SU-DHL-6 (cell line): ENCODE measurements around the gene SRRM4.
"Not testable (repeated sequence)": the region's sequence is repeated elsewhere in the genome, so short reads cannot be mapped to it uniquely, and the experiment has no call there.

ENCODE experiments used
- H2AFZ ChIP-seq: fragments of 200-600 bp; sonication (generic); 2 replicates; pipeline ENCODE4 v1.6.1; 2014; ENCODE audit warnings: low read depth, mild to moderate bottlenecking, moderate library complexity, mixed read lengths, antibody characterized with exemption, low read length; ENCODE audit not compliant: severe bottlenecking
- H3F3A ChIP-seq: fragments of 200-600 bp; shearing (Covaris generic); 2 replicates; pipeline ENCODE4 v1.6.0; 2016; ENCODE audit warnings: antibody characterized with exemption, mild to moderate bottlenecking; ENCODE audit not compliant: insufficient read depth
- H3K27ac ChIP-seq: fragments of 200-600 bp; sonication (generic); 2 replicates; pipeline ENCODE4 v1.5.1; 2016; ENCODE audit warnings: low read depth, mild to moderate bottlenecking, low read length, moderate library complexity, mixed read lengths
- H3K27me3 ChIP-seq: fragments of 200-600 bp; sonication (generic), shearing (Covaris generic); 2 replicates; pipeline ENCODE4 v1.6.0; 2014; ENCODE audit warnings: mild to moderate bottlenecking, low read length
- H3K36me3 ChIP-seq: fragments of 200-600 bp; sonication (generic); 2 replicates; pipeline ENCODE4 v1.6.1; 2014; ENCODE audit warnings: mild to moderate bottlenecking, low read length, mixed read lengths
- H3K4me2 ChIP-seq: fragments of 300-600, 200-600 bp; shearing (Covaris generic), sonication (generic); 2 replicates; pipeline ENCODE4 v1.6.0; 2014; ENCODE audit warnings: low read length, low read depth, mild to moderate bottlenecking; ENCODE audit not compliant: poor library complexity, severe bottlenecking
- H3K4me3 ChIP-seq: fragments of 200-600 bp; sonication (generic); 2 replicates; pipeline ENCODE4 v1.5.1; 2014; ENCODE audit warnings: antibody characterized with exemption, low read length, mild to moderate bottlenecking, mixed read lengths; ENCODE audit not compliant: insufficient read depth, poor library complexity, severe bottlenecking
- H3K79me2 ChIP-seq: fragments of 200-600 bp; sonication (generic); 2 replicates; pipeline ENCODE4 v1.6.1; 2014; ENCODE audit warnings: mild to moderate bottlenecking, low read length, moderate library complexity; ENCODE audit not compliant: insufficient read depth
- H3K9ac ChIP-seq: fragments of 200-600 bp; sonication (generic); 2 replicates; pipeline ENCODE4 v1.7.0; 2014; ENCODE audit warnings: mild to moderate bottlenecking, low read length
- H3K9me2 ChIP-seq: fragments of 200-600 bp; sonication (generic); replicated peaks from 2 replicates; pipeline ENCODE4 v1.6.1; 2014; ENCODE audit warnings: low read length; ENCODE audit not compliant: insufficient read depth
- H3K9me3 ChIP-seq: fragments of 200-600 bp; sonication (generic); 2 replicates; pipeline ENCODE4 v1.6.1; 2014; ENCODE audit warnings: low read length, mixed read lengths; ENCODE audit not compliant: insufficient read depth
- H4K20me1 ChIP-seq: fragments of 200-600 bp; sonication (generic); 2 replicates; pipeline ENCODE4 v1.6.1; 2014; ENCODE audit warnings: low read depth, mild to moderate bottlenecking, antibody characterized with exemption, low read length, moderate library complexity, mixed read lengths
- CTCF ChIP-seq: fragments of 200-600 bp; sonication (generic); IDR thresholded peaks from one replicate; pipeline ENCODE4 v1.5.1; 2017; ENCODE audit warnings: antibody characterized with exemption, mild to moderate bottlenecking, low read length, moderate library complexity; ENCODE audit not compliant: insufficient read depth, poor library complexity, severe bottlenecking
- EZH2phosphoT487 ChIP-seq: fragments of 200-600 bp; sonication (generic), shearing (Covaris generic); conservative IDR thresholded peaks from 2 replicates; pipeline ENCODE4 v1.6.1; 2018; ENCODE audit warnings: mild to moderate bottlenecking, antibody characterized with exemption, low read length, moderate library complexity, mixed read lengths

SRRM4 gene

GRCh38 chr12:118999107-118999506 is 17.8 kb downstream of the SRRM4 start:
- no peaks in the 10 kb centered on the region for H3K9me3 ChIP-seq
- no peak overlapping the region for H3K4me2 ChIP-seq
- H4K20me1 ChIP-seq: no peaks in the 10 kb centered on the region
- no peak overlapping the region for H3K4me3 ChIP-seq
- no peaks in the 10 kb centered on the region for H3F3A ChIP-seq
- H3K36me3 ChIP-seq: no peaks in the 10 kb centered on the region
- no peaks in the 10 kb centered on the region for H3K9me2 ChIP-seq
- no peak overlapping the region for H3K9ac ChIP-seq
- H3K27ac ChIP-seq: no peak overlapping the region
- no peak overlapping the region for H2AFZ ChIP-seq
- no peaks in the 10 kb centered on the region for H3K27me3 ChIP-seq
- TF ChIP-seq EZH2phosphoT487 (no peak), CTCF (no peak)
- no peaks in the 10 kb centered on the region for H3K79me2 ChIP-seq

DNA sequence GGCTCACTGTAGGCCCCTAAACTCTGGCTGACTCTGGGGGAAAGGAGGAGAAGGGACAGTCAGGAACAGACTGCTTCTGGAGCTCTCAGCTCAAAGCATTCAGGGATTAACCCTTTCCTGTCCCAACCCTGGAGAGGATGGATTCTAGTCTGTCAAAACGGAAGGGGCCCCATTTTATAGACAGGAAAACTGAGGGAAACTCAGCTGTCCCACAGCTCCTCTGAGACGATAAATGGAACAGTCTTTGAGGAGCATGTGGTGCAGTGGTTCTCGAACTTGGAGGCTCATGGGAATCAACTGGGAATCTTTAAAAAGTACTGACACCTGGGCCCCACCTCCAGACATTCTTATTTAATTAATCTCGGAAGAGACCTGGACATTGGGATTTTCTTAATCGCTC is 23.7 kb downstream of the SRRM4 start:
- H4K20me1 ChIP-seq: no peaks in the 10 kb centered on the region
- no peak for TF ChIP-seq CTCF
- no peak for TF ChIP-seq EZH2phosphoT487
- no peaks in the 10 kb centered on the region for H3K27me3 ChIP-seq
- H2AFZ ChIP-seq: no peak overlapping the region
- no peaks in the 10 kb centered on the region for H3K9me3 ChIP-seq
- H3K9ac ChIP-seq: no peak overlapping the region
- H3K4me3 ChIP-seq: no peak overlapping the region
- no peaks in the 10 kb centered on the region for H3K79me2 ChIP-seq
- H3K4me2 ChIP-seq: no peak overlapping the region
- no peak overlapping the region for H3K27ac ChIP-seq
- no peaks in the 10 kb centered on the region for H3K9me2 ChIP-seq
- no peaks in the 10 kb centered on the region for H3F3A ChIP-seq
- H3K36me3 ChIP-seq: no peaks in the 10 kb centered on the region

DNA sequence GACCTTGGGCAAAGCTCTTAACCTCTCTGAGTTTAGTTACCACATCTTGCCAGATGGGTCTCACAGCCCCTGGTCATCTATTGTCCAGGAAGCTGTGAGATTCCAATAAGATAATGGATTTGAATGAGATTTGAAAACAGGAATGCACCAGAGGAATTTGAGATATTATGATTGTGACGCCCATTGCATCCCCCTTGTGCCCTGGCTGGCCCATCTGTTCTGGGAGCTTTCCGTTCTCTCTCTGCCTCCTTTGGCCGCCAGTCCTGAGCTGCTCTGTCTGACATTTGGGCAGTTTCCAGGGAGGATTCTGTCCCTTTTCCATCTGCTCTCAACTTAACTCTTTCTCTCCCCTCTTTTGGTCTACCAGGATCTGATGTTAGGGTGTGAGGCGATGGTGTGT is 24.6 kb downstream of the SRRM4 start:
- no peak for TF ChIP-seq CTCF
- no peak for TF ChIP-seq EZH2phosphoT487
- H3K79me2 ChIP-seq: no peaks in the 10 kb centered on the region
- no peak overlapping the region for H3K27ac ChIP-seq
- H2AFZ ChIP-seq: no peak overlapping the region
- H3K9ac ChIP-seq: no peak overlapping the region
- H3K36me3 ChIP-seq: no peaks in the 10 kb centered on the region
- H3K27me3 ChIP-seq: no peaks in the 10 kb centered on the region
- no peaks in the 10 kb centered on the region for H3K9me2 ChIP-seq
- H3K4me3 ChIP-seq: no peak overlapping the region
- H3F3A ChIP-seq: no peaks in the 10 kb centered on the region
- H4K20me1 ChIP-seq: no peaks in the 10 kb centered on the region
- no peak overlapping the region for H3K4me2 ChIP-seq
- no peaks in the 10 kb centered on the region for H3K9me3 ChIP-seq

DNA sequence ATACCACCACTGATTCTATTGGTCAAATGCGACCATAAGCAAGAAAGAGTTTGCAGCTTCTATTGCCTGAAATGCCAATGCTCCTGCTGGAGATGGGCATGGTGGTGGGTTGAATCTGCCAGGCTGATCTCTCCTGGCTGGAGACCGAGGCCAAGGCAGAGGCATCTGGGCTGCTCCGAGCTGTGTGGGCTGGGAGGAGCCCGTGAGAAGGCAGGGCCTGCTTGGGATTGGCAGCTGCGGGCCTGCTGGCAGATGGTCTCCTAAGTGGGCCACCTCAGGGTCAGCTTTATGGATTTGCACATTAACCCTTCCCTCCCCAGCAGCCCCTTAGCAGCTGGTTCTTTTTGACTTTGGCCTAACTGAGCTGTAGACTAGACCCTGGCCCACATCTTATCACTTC is 25.4 kb downstream of the SRRM4 start:
- TF ChIP-seq CTCF: no peak
- Histone ChIP-seq H3K27me3 (no peaks in the 10 kb centered on the region), H3K4me3 (no peak overlapping the region), H3K9ac (no peak overlapping the region), H3K27ac (no peak overlapping the region), H3F3A (no peaks in the 10 kb centered on the region), H3K36me3 (no peaks in the 10 kb centered on the region), H3K4me2 (no peak overlapping the region), H3K9me3 (no peaks in the 10 kb centered on the region), H4K20me1 (no peaks in the 10 kb centered on the region), H3K79me2 (no peaks in the 10 kb centered on the region), H3K9me2 (no peaks in the 10 kb centered on the region), H2AFZ (no peak overlapping the region)

GRCh38 chr12:119008273-119008672 is 26.9 kb downstream of the SRRM4 start:
- not testable (repeated sequence) for H3K4me2 ChIP-seq, H4K20me1 ChIP-seq, H3K27ac ChIP-seq, H3K36me3 ChIP-seq, H3K27me3 ChIP-seq, H3F3A ChIP-seq, H3K9me3 ChIP-seq, H3K79me2 ChIP-seq, H3K4me3 ChIP-seq, H3K9ac ChIP-seq, H3K9me2 ChIP-seq, H2AFZ ChIP-seq
